GM13977 (cell line): Measurements from ENCODE around the gene CLIP4.
"Not testable (repeated sequence)": the region's sequence is repeated elsewhere in the genome, so short reads cannot be mapped to it uniquely, and the experiment has no call there.

ENCODE experiments used
- DNase-seq: peaks from one replicate; pipeline ENCODE4 v3.0.0; 2012; ENCODE audit warnings: low spot score
- CTCF ChIP-seq: IDR thresholded peaks from 2 replicates; pipeline ENCODE4 v1.5.1; 2012; ENCODE audit warnings: mild to moderate bottlenecking, control low read depth; ENCODE audit not compliant: insufficient read depth; ENCODE audit errors: extremely low read depth, missing control alignments
- in situ Hi-C: fragments of 300-500 bp; cut with MboI; formaldehyde crosslinking; loops from one replicate; pipeline ENCODE4 v1.12.0; 2022; ENCODE audit warnings: low sequenced_read_pairs, low pct_unique_long_range_greater_than_20kb, mixed read lengths, inconsistent platforms; ENCODE audit not compliant: unreplicated experiment

The CLIP4 gene

DNA sequence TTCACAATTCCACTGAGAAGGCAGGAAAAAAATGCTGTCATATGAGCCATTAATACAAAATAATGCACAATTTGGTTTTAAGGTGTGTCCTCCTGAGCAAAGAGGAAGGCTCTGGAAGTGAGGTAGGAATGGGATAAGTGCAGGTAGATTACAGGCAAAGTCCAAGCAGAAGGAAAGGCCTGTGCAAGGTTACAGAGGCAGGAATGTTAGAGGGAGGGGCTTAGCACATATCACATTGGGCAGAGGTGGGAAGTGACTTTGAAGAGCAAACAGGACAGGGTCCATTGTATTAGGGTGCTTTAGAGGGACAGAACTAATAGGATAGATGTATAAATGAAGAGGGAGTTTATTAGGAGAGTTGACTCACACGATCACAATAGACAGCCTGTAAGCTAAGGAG, 14.7 kb upstream of the CLIP4 start:
- no peak for TF ChIP-seq CTCF
- no peak for DNase-seq
- in situ Hi-C loops, result no loop called here

DNA sequence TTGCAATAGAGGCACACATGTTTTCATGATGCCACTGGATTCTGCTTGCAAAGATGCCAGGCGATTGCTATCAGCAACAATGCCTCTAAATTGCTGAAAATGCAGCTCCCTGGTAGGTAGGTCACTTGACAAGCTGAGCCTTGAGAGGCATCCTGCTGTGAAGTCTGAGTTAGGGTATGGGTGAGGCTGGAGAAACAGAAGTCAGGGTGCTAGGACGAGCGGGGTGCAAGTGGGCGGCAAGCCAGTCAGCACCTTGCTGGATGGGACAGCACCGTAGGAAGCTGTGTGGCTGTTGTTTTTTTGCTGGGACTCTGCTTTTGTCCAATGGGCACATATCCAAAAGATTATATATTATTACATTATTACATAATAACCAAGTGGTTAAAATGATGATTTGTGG, 10.5 kb upstream of the CLIP4 start:
- in situ Hi-C loops, result no loop called here
- no peak for DNase-seq
- TF ChIP-seq CTCF, result no peak

GRCh38 chr2:29105375-29105774, 9.8 kb upstream of the CLIP4 start:
- no peak for DNase-seq
- in situ Hi-C loops, result no loop called here
- no peak for TF ChIP-seq CTCF

GRCh38 chr2:29106256-29106655, 9.0 kb upstream of the CLIP4 start:
- DNase-seq, result no peak
- no peak for TF ChIP-seq CTCF
- in situ Hi-C loops, result no loop called here

- in situ Hi-C loops, result no loop called here
- no peak for TF ChIP-seq CTCF
- DNase-seq, result no peak
Observed at GRCh38 chr2:29106980-29107388, 8.2 kb upstream of the CLIP4 start.

DNA sequence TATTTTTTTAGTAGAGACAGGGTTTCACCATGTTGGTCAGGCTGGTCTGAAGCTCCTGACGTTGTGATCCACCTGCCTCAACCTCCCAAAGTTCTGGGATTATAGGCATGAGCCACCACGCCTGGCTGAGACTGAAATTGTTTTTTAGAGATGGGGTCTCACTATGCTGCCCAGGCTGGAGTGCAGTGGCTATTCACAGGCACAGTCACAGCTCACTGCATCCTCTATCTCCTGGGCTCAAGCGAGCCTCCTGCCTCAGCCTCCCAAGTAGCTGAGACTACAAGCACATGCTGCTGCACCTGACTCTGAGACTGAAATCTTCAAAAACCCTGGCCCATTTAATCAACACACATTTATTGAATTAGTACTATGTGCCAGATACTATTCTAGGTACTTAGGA, 7.7 kb upstream of the CLIP4 start:
- DNase-seq, in situ Hi-C loops: not testable (repeated sequence)

DNA sequence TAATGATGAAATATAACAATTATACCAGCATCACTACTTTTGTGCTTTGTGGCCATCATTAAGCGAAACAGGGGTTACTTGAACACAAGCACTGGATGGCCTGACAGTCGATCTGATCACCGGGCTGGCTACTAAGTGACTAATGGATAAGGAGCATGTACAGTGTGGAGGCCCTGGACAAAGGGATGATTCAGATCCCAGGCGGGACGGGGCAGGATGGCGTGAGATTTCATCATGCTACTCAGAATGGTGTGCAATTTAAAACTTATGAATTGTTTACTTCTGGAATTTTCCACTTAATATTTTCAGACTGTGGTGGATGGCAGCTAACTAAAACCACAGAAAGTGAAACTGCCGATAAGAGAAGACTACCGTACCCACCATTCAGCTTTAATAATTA, 7.0 kb upstream of the CLIP4 start:
- TF ChIP-seq CTCF, result no peak
- in situ Hi-C loops, result no loop called here
- no peak for DNase-seq
